Activated naive CD4-positive, alpha-beta T cell treated with anti-CD3 and anti-CD28 coated beads, Interleukin-2, amount 50 U/mL, for 72 hours (primary cell): Measurements from ENCODE around the gene OXNAD1. TPM values are rescaled to one million over a fixed set of nuclear protein-coding genes. Genes with fewer than 3 reads are reported as not detected.
A peak's percentile ranks its signal among the peaks of the same experiment; 100 is the strongest.
"Not testable (repeated sequence)": the region's sequence is repeated elsewhere in the genome, so short reads cannot be mapped to it uniquely, and the experiment has no call there.

Source experiments
- ATAC-seq, 2 donors: fragments of 150-1000 bp; cut with Tn5 transposase; 2 replicates each; pipeline ENCODE4 v1.10.0; 2021; ENCODE audit warnings: mild to moderate bottlenecking in 2 of 2, moderate library complexity in 2 of 2
- DNase-seq, 2 donors: peaks; one replicate each; pipeline ENCODE4 v3.0.0; 2021 to 2022; ENCODE audit warnings: low spot score in 2 of 2
- H3K27ac Mint-ChIP-seq, 2 donors: one replicate each; pipeline ENCODE4 v1.8.0; 2022; ENCODE audit warnings: mild to moderate bottlenecking in 2 of 2, mixed read lengths in 2 of 2
- H3K36me3 Mint-ChIP-seq, 2 donors: one replicate each; pipeline ENCODE4 v1.8.0; 2022; ENCODE audit warnings: mixed read lengths in 2 of 2
- H3K9me3 Mint-ChIP-seq, 2 donors: one replicate each; pipeline ENCODE4 v1.8.0; 2022; ENCODE audit warnings: mixed read lengths in 2 of 2
- total RNA-seq, 2 donors: library from RNA; stranded (reverse); gene quantifications; one replicate each; pipeline ENCODE4 v1.2.3, GENCODE V29; 2022

Gene OXNAD1
- total RNA-seq, 2 donors from 2014 or later: 47.7 to 53.9 TPM

- DNase-seq (peak in 1 of 2 donors; percentile 73), ATAC-seq (peak; percentile 21 to 62)
- peaks cover 53 to 79% of the 10 kb centered on the region in 2 donors for H3K36me3 Mint-ChIP-seq
- no peaks in the 10 kb centered on the region for H3K9me3 Mint-ChIP-seq
- peak overlapping the region; percentile 87 to 95 for H3K27ac Mint-ChIP-seq
Measured at GRCh38 chr3:16305111-16305541, 40.1 kb downstream of the OXNAD1 start.

- H3K27ac Mint-ChIP-seq: peak overlapping the region; percentile 61 to 87
- ATAC-seq (no peak), DNase-seq (no peak)
- H3K36me3 Mint-ChIP-seq: peaks cover 36 to 67% of the 10 kb centered on the region in 2 donors
- H3K9me3 Mint-ChIP-seq: no peaks in the 10 kb centered on the region
Measured at GRCh38 chr3:16307832-16308531, 43.0 kb downstream of the OXNAD1 start.

- H3K36me3 Mint-ChIP-seq: peaks cover 30 to 61% of the 10 kb centered on the region in 2 donors
- DNase-seq (no peak), ATAC-seq (no peak)
- H3K27ac Mint-ChIP-seq: peak overlapping the region; percentile 77 to 90
- H3K9me3 Mint-ChIP-seq: no peaks in the 10 kb centered on the region
Measured at GRCh38 chr3:16308727-16309126, 43.7 kb downstream of the OXNAD1 start.

GRCh38 chr3:16309558-16309957 is 44.5 kb downstream of the OXNAD1 start:
- DNase-seq (no peak), ATAC-seq (peak; percentile 74 to 85)
- Mint-ChIP-seq H3K36me3 (peaks cover 25 to 56% of the 10 kb centered on the region in 2 donors), H3K27ac (peak overlapping the region; percentile 89 to 90), H3K9me3 (no peaks in the 10 kb centered on the region)

GRCh38 chr3:16310486-16310885 is 45.5 kb downstream of the OXNAD1 start:
- not testable (repeated sequence) for ATAC-seq, DNase-seq, H3K9me3 Mint-ChIP-seq
- Mint-ChIP-seq H3K36me3 (peaks cover 21 to 48% of the 10 kb centered on the region in 2 donors), H3K27ac (peak overlapping the region; percentile 89 to 90)

- ATAC-seq (peak; percentile 12 to 48), DNase-seq (no peak)
- no peaks in the 10 kb centered on the region for H3K9me3 Mint-ChIP-seq
- H3K27ac Mint-ChIP-seq: peak overlapping the region; percentile 83 to 91
- peaks cover 24 to 47% of the 10 kb centered on the region in 2 donors for H3K36me3 Mint-ChIP-seq
Measured at GRCh38 chr3:16311960-16312451, 47.0 kb downstream of the OXNAD1 start.

- ATAC-seq: no peak
- H3K27ac Mint-ChIP-seq: peak overlapping the region; percentile 72 to 75
- no peak for DNase-seq
- H3K36me3 Mint-ChIP-seq: peaks cover 32 to 44% of the 10 kb centered on the region in 2 donors
- H3K9me3 Mint-ChIP-seq: no peaks in the 10 kb centered on the region
Measured at GRCh38 chr3:16313886-16314645, 49.1 kb downstream of the OXNAD1 start.

GRCh38 chr3:16315623-16316022 is 50.6 kb downstream of the OXNAD1 start:
- Mint-ChIP-seq H3K36me3 (peaks cover 42 to 56% of the 10 kb centered on the region in 2 donors), H3K9me3 (no peaks in the 10 kb centered on the region), H3K27ac (peak overlapping the region; percentile 70 to 73)
- ATAC-seq (no peak), DNase-seq (no peak)

- H3K9me3 Mint-ChIP-seq: no peaks in the 10 kb centered on the region
- DNase-seq (no peak), ATAC-seq (no peak)
- peaks cover 43 to 62% of the 10 kb centered on the region in 2 donors for H3K36me3 Mint-ChIP-seq
- H3K27ac Mint-ChIP-seq: peak overlapping the region in 1 of 2 donors; percentile 73
Measured at GRCh38 chr3:16316396-16316795, 51.4 kb downstream of the OXNAD1 start.

- H3K36me3 Mint-ChIP-seq: peaks cover 38 to 57% of the 10 kb centered on the region in 2 donors
- no peak for DNase-seq
- H3K9me3 Mint-ChIP-seq: no peaks in the 10 kb centered on the region
- ATAC-seq: no peak
- peak overlapping the region; percentile 73 to 97 for H3K27ac Mint-ChIP-seq
Measured at GRCh38 chr3:16316847-16317560, 52.0 kb downstream of the OXNAD1 start.

GRCh38 chr3:16317561-16317945 is 52.5 kb downstream of the OXNAD1 start:
- no peak for ATAC-seq

GRCh38 chr3:16318176-16318575 is 53.2 kb downstream of the OXNAD1 start:
- DNase-seq: no peak
- Mint-ChIP-seq H3K9me3 (no peaks in the 10 kb centered on the region), H3K27ac (peak overlapping the region; percentile 73 to 97), H3K36me3 (peaks cover 38 to 55% of the 10 kb centered on the region in 2 donors)
- ATAC-seq: no peak

More at GRCh38 chr3:16317561-16317945, 52.5 kb downstream of the OXNAD1 start:
- H3K9me3 Mint-ChIP-seq: no peaks in the 10 kb centered on the region
- peaks cover 38 to 55% of the 10 kb centered on the region in 2 donors for H3K36me3 Mint-ChIP-seq
- peak overlapping the region; percentile 73 to 97 for H3K27ac Mint-ChIP-seq
- DNase-seq: no peak

GRCh38 chr3:16319307-16319706 is 54.3 kb downstream of the OXNAD1 start:
- no peaks in the 10 kb centered on the region for H3K9me3 Mint-ChIP-seq
- H3K27ac Mint-ChIP-seq: peak overlapping the region; percentile 73 to 97
- H3K36me3 Mint-ChIP-seq: peaks cover 38 to 55% of the 10 kb centered on the region in 2 donors
- DNase-seq (peak; percentile 78 to 85), ATAC-seq (peak; percentile 89 to 93)

- DNase-seq (no peak), ATAC-seq (no peak)
- peaks cover 38 to 55% of the 10 kb centered on the region in 2 donors for H3K36me3 Mint-ChIP-seq
- H3K27ac Mint-ChIP-seq: peak overlapping the region; percentile 73 to 97
- no peaks in the 10 kb centered on the region for H3K9me3 Mint-ChIP-seq
Measured at GRCh38 chr3:16319723-16320122, 54.7 kb downstream of the OXNAD1 start.

GRCh38 chr3:16320711-16321110 is 55.7 kb downstream of the OXNAD1 start:
- ATAC-seq: no peak
- H3K36me3 Mint-ChIP-seq: peaks cover 36 to 51% of the 10 kb centered on the region in 2 donors
- no peak for DNase-seq
- H3K9me3 Mint-ChIP-seq: no peaks in the 10 kb centered on the region
- H3K27ac Mint-ChIP-seq: peak overlapping the region; percentile 73 to 95

GRCh38 chr3:16322189-16322588 is 57.2 kb downstream of the OXNAD1 start:
- H3K27ac Mint-ChIP-seq: peak overlapping the region; percentile 73 to 81
- peaks cover 26 to 45% of the 10 kb centered on the region in 2 donors for H3K36me3 Mint-ChIP-seq
- DNase-seq (no peak), ATAC-seq (no peak)
- no peaks in the 10 kb centered on the region for H3K9me3 Mint-ChIP-seq
